Right lobe of liver (tissue), 6 donors: Measurements from ENCODE around the gene SLC15A1. TPM values are rescaled to one million over a fixed set of nuclear protein-coding genes. Genes with fewer than 3 reads are reported as not detected.
"Not testable (repeated sequence)": the region's sequence is repeated elsewhere in the genome, so short reads cannot be mapped to it uniquely, and the experiment has no call there.

Experiments used
- ATAC-seq, 4 donors: fragments of 200-7000 bp; cut with Tn5 transposase; one replicate each; pipeline ENCODE4 v1.9.1; 2020; ENCODE audit warnings: mild to moderate bottlenecking in 4 of 4, moderate library complexity in 4 of 4
- DNase-seq, 3 donors: peaks; one replicate each; pipeline ENCODE4 v3.0.0-alpha.2; 2020
- H3K27ac ChIP-seq, 3 donors: fragments of 200-600 bp; one replicate each; pipeline ENCODE4 v1.8.0; 2022
- H3K27me3 ChIP-seq, 2 donors: fragments of 200-600 bp; one replicate each; pipeline ENCODE4 v1.8.0; 2022
- H3K36me3 ChIP-seq, 4 donors: fragments of 200-600 bp; sonication (generic) in 1 of 4; one replicate each; pipeline versions ENCODE4 v1.5.1 to v1.8.0; 2017 to 2022; ENCODE audit warnings: control low read depth in 1 of 4
- H3K4me1 ChIP-seq, 4 donors: fragments of 200-600 bp; sonication (generic) in 1 of 4; one replicate each; pipeline versions ENCODE4 v1.5.1 to v1.8.0; 2017 to 2022; ENCODE audit warnings: control low read depth in 1 of 4
- H3K4me3 ChIP-seq, 3 donors: fragments of 200-600 bp; one replicate each; pipeline ENCODE4 v1.8.0; 2022
- H3K9me3 ChIP-seq, 4 donors: fragments of 200-600 bp; sonication (generic) in 1 of 4; one replicate each; pipeline versions ENCODE4 v1.5.1 to v1.8.0; 2017 to 2022; ENCODE audit warnings: control low read depth in 1 of 4
- POLR2A ChIP-seq: fragments of 450-650 bp; IDR thresholded peaks from one replicate; pipeline ENCODE4 v1.6.1; 2017; ENCODE audit warnings: antibody characterized with exemption, mild to moderate bottlenecking
- WGBS: methylation state at CpG from one replicate; pipeline ENCODE4 v1.1.6; 2018; ENCODE audit warnings: low coverage, low lambda C conversion rate; ENCODE audit not compliant: insufficient coverage; ENCODE audit errors: missing lambda C conversion rate; 5-methylcytosine and 5-hydroxymethylcytosine counted together
- intact Hi-C, 2 donors: fragments of 100-400 bp; cut with DNase I; formaldehyde crosslinking; loops; one replicate each; pipeline versions ENCODE4 v1.11.2 to v1.14.1; 2022
- small RNA-seq, 2 experiments: library from RNA; depleted of rRNA; stranded (forward); fragments of <200 nt; gene quantifications; one replicate each; pipeline ENCODE3, GENCODE V24; 2016
- total RNA-seq, 6 experiments: library from RNA; depleted of rRNA in 2 of 6; stranded (reverse); fragments of >200 nt in 2 of 6; fragmentation: NEBNext Ultra II Directional in 3 of 6; extraction: Animal tissue kit (Norgen Biotek cat#: 25700) in 3 of 6; gene quantifications; one replicate each; pipeline versions ENCODE4 v1.1.0 to v1.2.4, GENCODE V29; 2016 to 2023
- TF ChIP-seq, protein P1 (sequence below), 4 donors: fragments of 200-600 bp in 3 of 4; fragments of 450-650 bp in 1 of 4; IDR thresholded peaks; one replicate each; pipeline versions ENCODE4 v1.5.1 to v1.8.0; 2016 to 2022; ENCODE audit warnings: antibody characterized with exemption in 4 of 4, mild to moderate bottlenecking in 2 of 4
- donor health status: DM: no; HTN: yes; CAD: no.
- donor health status: DM: no; HTN: no; CAD: no.
- donor health status: DM: no; HTN: no; CAD: no.
- donor health status: DM: no; HTN: yes; CAD: no.
- donor health status: DM: no; HTN: yes; CAD: no.

Gene SLC15A1
- total RNA-seq, 6 experiments from 2014 or later, result 13.5 to 26.8 (median 17.3) TPM

DNA sequence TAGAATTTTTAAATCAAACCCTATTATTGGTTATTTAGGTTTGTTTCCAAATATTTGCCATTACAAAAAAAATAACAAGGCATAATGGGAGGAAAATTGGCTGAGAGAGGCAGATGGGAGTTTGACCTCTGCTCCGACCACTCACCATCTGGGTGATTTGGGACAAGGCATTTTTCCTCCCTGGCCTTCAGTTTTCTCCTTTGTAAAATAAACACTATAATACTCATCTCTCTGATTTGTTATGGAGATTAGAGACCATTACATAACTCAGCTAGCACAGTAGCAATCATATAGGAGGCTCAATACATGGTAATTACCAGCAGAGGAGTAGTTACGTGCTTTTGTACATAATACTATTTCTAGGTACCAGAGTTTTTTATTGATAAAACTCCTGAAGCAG, 105.4 kb downstream of the SLC15A1 start:
- no peaks in the 10 kb centered on the region for H3K36me3 ChIP-seq
- H3K9me3 ChIP-seq, result no peaks in the 10 kb centered on the region
- peaks cover 0 to 7% (median 4%) of the 10 kb centered on the region in 4 donors for H3K4me1 ChIP-seq
- ATAC-seq, result no peak
- no peak for DNase-seq
- no peak overlapping the region for H3K27ac ChIP-seq
- no peaks in the 10 kb centered on the region for H3K27me3 ChIP-seq
- 90% methylated on average over 2 of the region's 2 CpGs for WGBS
- intact Hi-C loops, result loop anchor here in 1 of 2 donors (10.0 kb wide), 1 partner anchor 62 kb away; no protein-coding TSS in a partner anchor
- no peak overlapping the region for H3K4me3 ChIP-seq
- TF ChIP-seq, protein P1, sequence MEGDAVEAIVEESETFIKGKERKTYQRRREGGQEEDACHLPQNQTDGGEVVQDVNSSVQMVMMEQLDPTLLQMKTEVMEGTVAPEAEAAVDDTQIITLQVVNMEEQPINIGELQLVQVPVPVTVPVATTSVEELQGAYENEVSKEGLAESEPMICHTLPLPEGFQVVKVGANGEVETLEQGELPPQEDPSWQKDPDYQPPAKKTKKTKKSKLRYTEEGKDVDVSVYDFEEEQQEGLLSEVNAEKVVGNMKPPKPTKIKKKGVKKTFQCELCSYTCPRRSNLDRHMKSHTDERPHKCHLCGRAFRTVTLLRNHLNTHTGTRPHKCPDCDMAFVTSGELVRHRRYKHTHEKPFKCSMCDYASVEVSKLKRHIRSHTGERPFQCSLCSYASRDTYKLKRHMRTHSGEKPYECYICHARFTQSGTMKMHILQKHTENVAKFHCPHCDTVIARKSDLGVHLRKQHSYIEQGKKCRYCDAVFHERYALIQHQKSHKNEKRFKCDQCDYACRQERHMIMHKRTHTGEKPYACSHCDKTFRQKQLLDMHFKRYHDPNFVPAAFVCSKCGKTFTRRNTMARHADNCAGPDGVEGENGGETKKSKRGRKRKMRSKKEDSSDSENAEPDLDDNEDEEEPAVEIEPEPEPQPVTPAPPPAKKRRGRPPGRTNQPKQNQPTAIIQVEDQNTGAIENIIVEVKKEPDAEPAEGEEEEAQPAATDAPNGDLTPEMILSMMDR (IDR thresholded peaks at IDR 0.05), result no peak
- TF ChIP-seq POLR2A, result no peak

DNA sequence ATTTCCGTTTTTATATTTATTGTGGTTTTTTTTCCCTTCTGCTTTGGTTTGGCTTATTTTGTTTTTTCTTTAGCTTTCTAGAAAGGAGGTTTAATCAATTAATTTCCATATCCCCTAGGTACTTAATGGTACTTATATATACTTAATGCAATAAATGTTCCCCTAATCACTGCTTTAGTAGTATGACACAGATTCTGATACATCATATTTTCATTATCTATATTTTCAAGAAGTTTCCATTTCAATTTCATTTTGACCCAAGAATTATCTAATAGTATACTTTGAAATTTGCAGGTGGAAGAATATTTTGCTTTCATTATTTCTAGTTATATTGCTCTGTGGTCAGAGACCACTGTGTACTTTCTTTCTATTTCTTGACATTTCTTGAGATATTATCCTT, 109.0 kb downstream of the SLC15A1 start:
- Histone ChIP-seq H3K27ac (no peak overlapping the region), H3K4me3 (no peak overlapping the region), H3K4me1 (peaks cover 0 to 10% (median 2%) of the 10 kb centered on the region in 4 donors), H3K27me3 (no peaks in the 10 kb centered on the region), H3K9me3 (no peaks in the 10 kb centered on the region), H3K36me3 (no peaks in the 10 kb centered on the region)
- DNase-seq, result no peak
- whole genome bisulfite sequencing, result 86% methylated on average over 1 of the region's 1 CpG
- intact Hi-C loops, result loop anchor here in 1 of 2 donors (10.0 kb wide), 1 partner anchor 59 kb away; no protein-coding TSS in a partner anchor
- TF ChIP-seq POLR2A, result no peak
- TF ChIP-seq, protein P1 (IDR thresholded peaks at IDR 0.05), result no peak
- ATAC-seq, result no peak

DNA sequence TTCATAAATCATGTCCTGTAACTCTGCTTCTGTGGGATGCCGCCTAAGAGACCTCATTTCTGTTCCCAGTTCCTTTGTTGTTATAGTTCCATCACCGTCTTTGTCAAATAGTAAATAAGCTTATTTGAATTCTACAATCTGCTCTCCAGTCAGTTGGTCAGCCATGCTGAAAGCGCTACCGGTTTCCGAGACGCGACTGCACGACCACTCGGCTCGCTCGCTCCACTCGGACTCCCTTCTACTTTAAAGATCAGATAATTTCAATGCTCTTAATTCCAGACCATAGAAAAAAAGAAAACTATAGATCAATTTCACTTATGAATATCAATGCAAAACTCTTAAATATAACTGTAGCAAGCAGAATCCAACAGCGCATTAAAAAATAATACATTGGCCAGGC, 111.4 kb downstream of the SLC15A1 start:
- intact Hi-C loops, result loop anchor here in 1 of 2 donors (10.0 kb wide), 1 partner anchor 56 kb away; no protein-coding TSS in a partner anchor
- 93% methylated on average over 13 of the region's 13 CpGs for WGBS
- H3K36me3 ChIP-seq, result no peaks in the 10 kb centered on the region
- no peaks in the 10 kb centered on the region for H3K9me3 ChIP-seq
- TF ChIP-seq, protein P1 (IDR thresholded peaks at IDR 0.05), result no peak
- TF ChIP-seq POLR2A, result no peak
- ATAC-seq (no peak), DNase-seq (peak in 1 of 3 donors; percentile 14)
- H3K4me1 ChIP-seq, result peaks cover 0 to 5% (median 0%) of the 10 kb centered on the region in 4 donors
- no peaks in the 10 kb centered on the region for H3K27me3 ChIP-seq
- no peak overlapping the region for H3K27ac ChIP-seq
- H3K4me3 ChIP-seq, result no peak overlapping the region

DNA sequence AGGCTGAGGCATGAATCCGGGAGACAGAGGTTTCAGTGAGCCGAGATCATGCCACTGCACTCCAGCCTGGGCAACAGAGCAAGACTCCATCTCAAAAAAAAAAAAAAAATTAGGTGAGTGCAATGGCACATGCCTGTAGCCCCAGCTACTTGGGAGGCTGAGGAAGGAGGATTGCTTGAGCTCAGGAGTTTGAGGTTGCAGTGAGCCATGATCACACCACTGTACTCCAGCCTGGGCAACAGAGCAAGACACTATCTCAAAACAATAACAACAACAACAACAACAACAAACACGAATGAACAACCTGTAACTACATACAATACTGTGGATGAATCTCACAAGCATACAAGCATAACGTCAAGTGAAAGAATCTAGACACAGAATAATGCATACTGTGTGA, 112.7 kb downstream of the SLC15A1 start:
- WGBS, result 75% methylated on average over 4 of the region's 4 CpGs

DNA sequence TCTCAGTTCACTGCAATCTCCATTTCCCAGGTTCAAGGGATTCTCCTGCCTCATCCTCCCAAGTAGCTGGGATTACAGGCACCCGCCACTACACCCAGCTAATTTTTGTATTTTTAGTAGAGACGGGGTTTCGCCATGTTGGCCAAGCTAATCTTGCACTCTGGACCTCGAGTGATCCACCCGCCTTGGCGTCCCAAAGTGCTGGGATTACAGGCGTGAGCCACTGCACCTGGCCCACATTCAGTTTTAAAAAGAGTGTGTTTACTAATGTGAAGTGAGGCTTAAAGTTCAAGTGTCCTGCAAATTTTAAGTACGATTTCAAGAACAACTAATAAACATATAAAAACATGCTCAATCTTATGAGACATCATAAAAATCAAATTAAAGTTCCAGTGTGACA, 114.1 kb downstream of the SLC15A1 start:
- H3K27ac ChIP-seq, intact Hi-C loops, H3K4me3 ChIP-seq, H3K9me3 ChIP-seq, H3K36me3 ChIP-seq, H3K4me1 ChIP-seq, H3K27me3 ChIP-seq: not testable (repeated sequence)
- 41% methylated on average over 8 of the region's 8 CpGs for WGBS
- ATAC-seq, result peak; percentile 62 to 82 (median 74)
- peak in 1 of 3 donors; percentile 60 for DNase-seq

More for the DNA sequence above, 112.7 kb downstream of the SLC15A1 start:
- not testable (repeated sequence) for H3K27ac ChIP-seq, DNase-seq, H3K4me3 ChIP-seq, ATAC-seq, H3K4me1 ChIP-seq, H3K9me3 ChIP-seq, H3K36me3 ChIP-seq, H3K27me3 ChIP-seq
- intact Hi-C loops, result loop anchor here in 1 of 2 donors (10.0 kb wide), 1 partner anchor 55 kb away; no protein-coding TSS in a partner anchor

Small RNA genes lying within 50 kb of the gene (small RNA-seq; reads per million reads assigned to genes)
- gene RN7SL60P, result 0 reads per million in 2 experiments

Other genes starting within 250 kb of the SLC15A1 start
- 10 to 100 TPM; 14.8 to 40.8 (median 28.6) TPM for gene STK24, start 175.6 kb downstream of the SLC15A1 start, total RNA-seq
- 10 to 100 TPM; 16.5 to 24.3 (median 18.1) TPM for gene DOCK9, start 225.4 kb upstream of the SLC15A1 start, total RNA-seq